Measurements from ENCODE around the gene KCNMA1.

KCNMA1 gene

GRCh38 chr10:77201135-77202106 is 436.2 kb downstream of the KCNMA1 start:
- 0 out of 2 replicates have a peak, but pooled peaks cover 6% of the 10 kb centered on the region for H3K9me3 ChIP-seq (ENCODE audit: control insufficient read depth, insufficient read depth, low read length)
- H3K4me1 ChIP-seq (ENCODE audit: insufficient read depth, low read length), result no peaks in the 10 kb centered on the region
- H3K36me3 ChIP-seq (ENCODE audit: insufficient read depth, low read length), result no peaks in the 10 kb centered on the region
- no peak overlapping the region for H3K9ac ChIP-seq (ENCODE audit: low read depth, low read length)

- no peak overlapping the region for H3K9ac ChIP-seq (ENCODE audit: low read depth, low read length)
- H3K9me3 ChIP-seq (ENCODE audit: control insufficient read depth, insufficient read depth, low read length), result no peaks in the 10 kb centered on the region
- H3K4me1 ChIP-seq (ENCODE audit: insufficient read depth, low read length), result no peaks in the 10 kb centered on the region
- no peaks in the 10 kb centered on the region for H3K36me3 ChIP-seq (ENCODE audit: insufficient read depth, low read length)
Observed at GRCh38 chr10:77197544-77197943, 440.1 kb downstream of the KCNMA1 start.

- no peak overlapping the region for H3K9ac ChIP-seq (ENCODE audit: low read depth, low read length)
- H3K36me3 ChIP-seq (ENCODE audit: insufficient read depth, low read length), result no peaks in the 10 kb centered on the region
- no peaks in the 10 kb centered on the region for H3K4me1 ChIP-seq (ENCODE audit: insufficient read depth, low read length)
- no peaks in the 10 kb centered on the region for H3K9me3 ChIP-seq (ENCODE audit: control insufficient read depth, insufficient read depth, low read length)
Observed at GRCh38 chr10:77196614-77197013, 441.0 kb downstream of the KCNMA1 start.

GRCh38 chr10:77195101-77195500 is 442.5 kb downstream of the KCNMA1 start:
- no peaks in the 10 kb centered on the region for H3K4me1 ChIP-seq (ENCODE audit: insufficient read depth, low read length)
- H3K36me3 ChIP-seq (ENCODE audit: insufficient read depth, low read length), result no peaks in the 10 kb centered on the region
- H3K9me3 ChIP-seq (ENCODE audit: control insufficient read depth, insufficient read depth, low read length), result no peaks in the 10 kb centered on the region
- H3K9ac ChIP-seq (ENCODE audit: low read depth, low read length), result no peak overlapping the region

- Histone ChIP-seq H3K4me1 (ENCODE audit: insufficient read depth, low read length) (no peaks in the 10 kb centered on the region), H3K9ac (ENCODE audit: low read depth, low read length) (no peak overlapping the region), H3K36me3 (ENCODE audit: insufficient read depth, low read length) (no peaks in the 10 kb centered on the region), H3K9me3 (ENCODE audit: control insufficient read depth, insufficient read depth, low read length) (no peaks in the 10 kb centered on the region)
Observed at GRCh38 chr10:77193001-77193400, 444.6 kb downstream of the KCNMA1 start.

GRCh38 chr10:77192402-77192801 is 445.2 kb downstream of the KCNMA1 start:
- no peaks in the 10 kb centered on the region; the same call in 1 of the 2 replicates for H3K4me1 ChIP-seq (ENCODE audit: insufficient read depth, low read length)
- H3K9me3 ChIP-seq (ENCODE audit: control insufficient read depth, insufficient read depth, low read length), result no peaks in the 10 kb centered on the region
- no peak overlapping the region for H3K9ac ChIP-seq (ENCODE audit: low read depth, low read length)

GRCh38 chr10:77191324-77192049 is 446.1 kb downstream of the KCNMA1 start:
- H3K9ac ChIP-seq (ENCODE audit: low read depth, low read length), result no peak overlapping the region
- H3K4me1 ChIP-seq (ENCODE audit: insufficient read depth, low read length), result no peaks in the 10 kb centered on the region; the same call in 1 of the 2 replicates
- no peaks in the 10 kb centered on the region for H3K36me3 ChIP-seq (ENCODE audit: insufficient read depth, low read length)
- H3K9me3 ChIP-seq (ENCODE audit: control insufficient read depth, insufficient read depth, low read length), result no peaks in the 10 kb centered on the region

More at GRCh38 chr10:77192402-77192801, 445.2 kb downstream of the KCNMA1 start:
- H3K36me3 ChIP-seq (ENCODE audit: insufficient read depth, low read length), result no peaks in the 10 kb centered on the region

GRCh38 chr10:77190291-77190690 is 447.3 kb downstream of the KCNMA1 start:
- Histone ChIP-seq H3K9me3 (ENCODE audit: control insufficient read depth, insufficient read depth, low read length) (no peaks in the 10 kb centered on the region), H3K36me3 (ENCODE audit: insufficient read depth, low read length) (no peaks in the 10 kb centered on the region), H3K9ac (ENCODE audit: low read depth, low read length) (no peak overlapping the region), H3K4me1 (ENCODE audit: insufficient read depth, low read length) (no peaks in the 10 kb centered on the region; the same call in 1 of the 2 replicates)

- Histone ChIP-seq H3K4me1 (ENCODE audit: insufficient read depth, low read length) (no peaks in the 10 kb centered on the region; the same call in 1 of the 2 replicates), H3K36me3 (ENCODE audit: insufficient read depth, low read length) (no peaks in the 10 kb centered on the region), H3K9me3 (ENCODE audit: control insufficient read depth, insufficient read depth, low read length) (no peaks in the 10 kb centered on the region), H3K9ac (ENCODE audit: low read depth, low read length) (no peak overlapping the region)
Observed at GRCh38 chr10:77189520-77189919, 448.1 kb downstream of the KCNMA1 start.

GRCh38 chr10:77189075-77189474 is 448.5 kb downstream of the KCNMA1 start:
- Histone ChIP-seq H3K9ac (ENCODE audit: low read depth, low read length) (no peak overlapping the region), H3K36me3 (ENCODE audit: insufficient read depth, low read length) (no peaks in the 10 kb centered on the region), H3K4me1 (ENCODE audit: insufficient read depth, low read length) (no peaks in the 10 kb centered on the region; the same call in 1 of the 2 replicates), H3K9me3 (ENCODE audit: control insufficient read depth, insufficient read depth, low read length) (no peaks in the 10 kb centered on the region)

- no peaks in the 10 kb centered on the region for H3K36me3 ChIP-seq (ENCODE audit: insufficient read depth, low read length)
- no peak overlapping the region for H3K9ac ChIP-seq (ENCODE audit: low read depth, low read length)
- H3K4me1 ChIP-seq (ENCODE audit: insufficient read depth, low read length), result no peaks in the 10 kb centered on the region; the same call in 1 of the 2 replicates
- no peaks in the 10 kb centered on the region for H3K9me3 ChIP-seq (ENCODE audit: control insufficient read depth, insufficient read depth, low read length)
Observed at GRCh38 chr10:77188521-77188920, 449.1 kb downstream of the KCNMA1 start.

GRCh38 chr10:77188000-77188395 is 449.6 kb downstream of the KCNMA1 start:
- H3K9me3 ChIP-seq (ENCODE audit: control insufficient read depth, insufficient read depth, low read length), result no peaks in the 10 kb centered on the region
- no peaks in the 10 kb centered on the region for H3K36me3 ChIP-seq (ENCODE audit: insufficient read depth, low read length)
- no peak overlapping the region for H3K9ac ChIP-seq (ENCODE audit: low read depth, low read length)
- H3K4me1 ChIP-seq (ENCODE audit: insufficient read depth, low read length), result no peaks in the 10 kb centered on the region; the same call in 1 of the 2 replicates

- H3K36me3 ChIP-seq (ENCODE audit: insufficient read depth, low read length), result no peaks in the 10 kb centered on the region
- no peaks in the 10 kb centered on the region; the same call in 1 of the 2 replicates for H3K4me1 ChIP-seq (ENCODE audit: insufficient read depth, low read length)
- H3K9me3 ChIP-seq (ENCODE audit: control insufficient read depth, insufficient read depth, low read length), result no peaks in the 10 kb centered on the region
- H3K9ac ChIP-seq (ENCODE audit: low read depth, low read length), result no peak overlapping the region
Observed at GRCh38 chr10:77187376-77187999, 450.1 kb downstream of the KCNMA1 start.

- Histone ChIP-seq H3K4me1 (ENCODE audit: insufficient read depth, low read length) (no peaks in the 10 kb centered on the region; the same call in 1 of the 2 replicates), H3K9me3 (ENCODE audit: control insufficient read depth, insufficient read depth, low read length) (no peaks in the 10 kb centered on the region), H3K36me3 (ENCODE audit: insufficient read depth, low read length) (no peaks in the 10 kb centered on the region), H3K9ac (ENCODE audit: low read depth, low read length) (no peak overlapping the region)
Observed at GRCh38 chr10:77186936-77187335, 450.7 kb downstream of the KCNMA1 start.
